Heart right ventricle (tissue), 16 donors: ENCODE measurements around the gene PPFIBP1. TPM values are rescaled to one million over a fixed set of nuclear protein-coding genes. Genes with fewer than 3 reads are reported as not detected.
A peak's percentile ranks its signal among the peaks of the same experiment; 100 is the strongest.

Source experiments
- ATAC-seq, 8 donors: fragments of 200-7000 bp; cut with Tn5 transposase; one replicate each; pipeline ENCODE4 v1.9.1; 2020; ENCODE audit warnings: mild to moderate bottlenecking in 8 of 8, moderate library complexity in 8 of 8, moderate number of reproducible peaks in 1 of 8
- DNase-seq, 2 donors: peaks; one replicate each; pipeline ENCODE4 v3.0.0-alpha.2; 2020
- H3K27ac ChIP-seq, 10 donors: fragments of 200-600 bp; sonication (generic) in 2 of 10; one replicate each; pipeline versions ENCODE4 v1.5.0 to v1.8.0; 2020 to 2022; ENCODE audit warnings: mild to moderate bottlenecking in 3 of 10
- H3K27me3 ChIP-seq, 7 donors: fragments of 200-600 bp; one replicate each; pipeline ENCODE4 v1.8.0; 2021 to 2022; ENCODE audit warnings: mild to moderate bottlenecking in 2 of 7
- H3K36me3 ChIP-seq, 9 donors: fragments of 200-600 bp; sonication (generic) in 1 of 9; one replicate each; pipeline versions ENCODE4 v1.5.0 to v1.8.0; 2020 to 2022; ENCODE audit warnings: mild to moderate bottlenecking in 2 of 9
- H3K4me1 ChIP-seq, 9 donors: fragments of 200-600 bp; sonication (generic) in 1 of 9; one replicate each; pipeline versions ENCODE4 v1.5.0 to v1.8.0; 2020 to 2022; ENCODE audit warnings: mild to moderate bottlenecking in 4 of 9
- H3K4me3 ChIP-seq, 10 donors: fragments of 200-600 bp; sonication (generic) in 2 of 10; one replicate each; pipeline versions ENCODE4 v1.5.0 to v1.8.0; 2020 to 2022; ENCODE audit warnings: mild to moderate bottlenecking in 7 of 10, moderate library complexity in 2 of 10
- H3K9me3 ChIP-seq, 11 donors: fragments of 200-600 bp in 10 of 11; sonication (generic) in 2 of 11; one replicate each; pipeline versions ENCODE4 v1.5.0 to v1.8.0; 2013 to 2022; ENCODE audit warnings: mild to moderate bottlenecking in 2 of 11, control low read depth in 1 of 11, moderate library complexity in 1 of 11
- WGBS, 2 donors: extraction: QIAGEN DNeasy Blood & Tissue Kit; methylation state at CpG; one replicate each; pipeline ENCODE4 v1.1.7; 2013; ENCODE audit warnings: inconsistent platforms in 1 of 2; 5-methylcytosine and 5-hydroxymethylcytosine counted together
- intact Hi-C, 10 donors: fragments of 100-400 bp; cut with DNase I; formaldehyde crosslinking; loops; one replicate each; pipeline versions ENCODE4 v1.11.1 to v1.14.2; 2022
- polyA plus RNA-seq, 2 donors: library from polyadenylated mRNA; stranded (reverse); fragments of 200-250 nt; gene quantifications; one replicate each; pipeline ENCODE4 v1.2.3, GENCODE V29; 2013
- total RNA-seq, 10 donors: library from RNA; stranded (reverse); fragmentation: NEBNext Ultra II Directional in 3 of 10; extraction: Animal tissue kit (Norgen Biotek cat#: 25700) in 3 of 10; gene quantifications; one replicate each; pipeline versions ENCODE4 v1.2.1 to v1.2.4, GENCODE V29; 2021 to 2023
- TF ChIP-seq, protein P1 (sequence below), 9 donors: fragments of 200-600 bp; sonication (generic) in 2 of 9; IDR thresholded peaks; one replicate each; pipeline versions ENCODE4 v1.5.0 to v1.8.0; 2021 to 2022; ENCODE audit warnings: antibody characterized with exemption in 9 of 9, mild to moderate bottlenecking in 5 of 9, moderate library complexity in 1 of 9
- donor health status: Arrhythmogenic right ventricular cardiomyopathy.
- donor health status: ischemic (EF 13 %, LVEDD 7.1; RV severe dilation, severe dysfunction).
- donor health status: healthy with polysubstance abuse.
- donor health status: DM: no; HTN: yes; CAD: no.
- donor health status: DM: no; HTN: no; CAD: no.
- donor health status: ischemic (EF 25% LVEDD 6.9; RV normal size, moderate dysfunction).
- donor health status: ischemic (EF 25% LVEDD 5.7; RV mildly dilated, moderate dysfunction).
- donor health status: healthy.
- donor health status: DM: yes; HTN: yes; CAD: no.
- donor health status: Ischemic cardiomyopathy.
- donor health status: ischemic (EF 35%, LVEDD 5.7; RV mildly dilated, moderate dysfunction).
- donor health status: nonischemic (EF 11% LVEDD 7.7; RV severe dilation, severe dysfunction).
- donor health status: DM: yes; HTN: yes; CAD: no.
- donor health status: PGD.
- donor health status: ischemic (EF 29% LVEDD 5.4; RV normal size, mild dysfunction).
- donor health status: nonischemic (EF 23%, LVEDD 6.1; RV moderate dilation, normal function).

The PPFIBP1 gene
- total and polyA plus RNA-seq, 12 donors: 22.9 to 450 (median 314) TPM

DNA sequence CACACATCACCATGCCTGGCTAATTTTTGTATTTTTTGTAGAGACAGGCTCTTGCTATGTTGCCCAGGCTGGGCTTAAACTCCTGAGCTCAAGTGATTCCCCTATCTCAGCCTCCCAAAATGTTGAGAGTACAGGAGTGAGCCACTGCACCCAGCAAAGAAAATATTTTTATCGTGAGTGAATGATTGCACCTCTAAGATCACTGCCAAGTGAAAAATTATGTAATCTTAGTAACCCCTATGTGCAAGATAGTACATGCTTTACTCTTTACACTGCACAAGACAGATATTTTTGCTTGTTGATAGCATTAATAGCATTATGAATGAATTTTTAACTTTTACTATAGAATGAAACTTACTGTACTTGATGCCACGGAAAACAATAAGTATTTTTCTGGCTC, 183.2 kb downstream of the PPFIBP1 start:
- intact Hi-C loops: loop anchor here in 2 of 10 donors (10.0 kb wide), 2 partner anchors 372 to 682 kb away; partner anchors contain the start of genes BMAL2 (in 1 of the 2) and MED21 (in 1 of the 2)
- no peak for ATAC-seq
- no peaks in the 10 kb centered on the region for H3K9me3 ChIP-seq
- H3K4me1 ChIP-seq: peaks cover 0 to 27% (median 11%) of the 10 kb centered on the region in 9 donors
- no peak overlapping the region for H3K27ac ChIP-seq
- TF ChIP-seq, protein P1, sequence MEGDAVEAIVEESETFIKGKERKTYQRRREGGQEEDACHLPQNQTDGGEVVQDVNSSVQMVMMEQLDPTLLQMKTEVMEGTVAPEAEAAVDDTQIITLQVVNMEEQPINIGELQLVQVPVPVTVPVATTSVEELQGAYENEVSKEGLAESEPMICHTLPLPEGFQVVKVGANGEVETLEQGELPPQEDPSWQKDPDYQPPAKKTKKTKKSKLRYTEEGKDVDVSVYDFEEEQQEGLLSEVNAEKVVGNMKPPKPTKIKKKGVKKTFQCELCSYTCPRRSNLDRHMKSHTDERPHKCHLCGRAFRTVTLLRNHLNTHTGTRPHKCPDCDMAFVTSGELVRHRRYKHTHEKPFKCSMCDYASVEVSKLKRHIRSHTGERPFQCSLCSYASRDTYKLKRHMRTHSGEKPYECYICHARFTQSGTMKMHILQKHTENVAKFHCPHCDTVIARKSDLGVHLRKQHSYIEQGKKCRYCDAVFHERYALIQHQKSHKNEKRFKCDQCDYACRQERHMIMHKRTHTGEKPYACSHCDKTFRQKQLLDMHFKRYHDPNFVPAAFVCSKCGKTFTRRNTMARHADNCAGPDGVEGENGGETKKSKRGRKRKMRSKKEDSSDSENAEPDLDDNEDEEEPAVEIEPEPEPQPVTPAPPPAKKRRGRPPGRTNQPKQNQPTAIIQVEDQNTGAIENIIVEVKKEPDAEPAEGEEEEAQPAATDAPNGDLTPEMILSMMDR (IDR thresholded peaks at IDR 0.05): no peak
- DNase-seq: no peak
- H3K4me3 ChIP-seq: no peak overlapping the region
- no peaks in the 10 kb centered on the region for H3K27me3 ChIP-seq
- 82 to 84% methylated on average over 2 of the region's 2 CpGs for WGBS, 2 donors
- H3K36me3 ChIP-seq: no peaks in the 10 kb centered on the region

- H3K9me3 ChIP-seq: no peaks in the 10 kb centered on the region
- ATAC-seq: no peak
- H3K27me3 ChIP-seq: no peaks in the 10 kb centered on the region
- intact Hi-C loops: loop anchor here in 2 of 10 donors (10.0 kb wide), 2 partner anchors 375 to 685 kb away; partner anchors contain the start of genes BMAL2 (in 1 of the 2) and MED21 (in 1 of the 2)
- WGBS, 2 donors: 82 to 84% methylated on average over 12 of the region's 12 CpGs
- TF ChIP-seq, protein P1 (IDR thresholded peaks at IDR 0.05): no peak
- peaks cover 0 to 12% (median 0%) of the 10 kb centered on the region in 9 donors for H3K36me3 ChIP-seq
- H3K27ac ChIP-seq: peak overlapping the region in 8 of 10 donors; percentile 77 to 90 (median 86)
- peak overlapping the region in 9 of 10 donors; percentile 62 to 98 (median 87) for H3K4me3 ChIP-seq
- DNase-seq: no peak
- H3K4me1 ChIP-seq: peaks cover 0 to 26% (median 17%) of the 10 kb centered on the region in 9 donors
Measured at GRCh38 chr12:27709212-27709931, 185.4 kb downstream of the PPFIBP1 start.

- ATAC-seq (peak; percentile 23 to 61 (median 49)), DNase-seq (no peak)
- Histone ChIP-seq H3K27ac (peak overlapping the region; percentile 30 to 90 (median 82)), H3K4me3 (peak overlapping the region; percentile 62 to 98 (median 87)), H3K27me3 (no peaks in the 10 kb centered on the region), H3K36me3 (peaks cover 0 to 16% (median 0%) of the 10 kb centered on the region in 9 donors), H3K4me1 (peaks cover 0 to 26% (median 17%) of the 10 kb centered on the region in 9 donors), H3K9me3 (no peaks in the 10 kb centered on the region)
- intact Hi-C loops: loop anchor here in 2 of 10 donors (10.0 kb wide), 2 partner anchors 375 to 685 kb away; partner anchors contain the start of genes BMAL2 (in 1 of the 2) and MED21 (in 1 of the 2)
- 18 to 20% methylated on average over 24 of the region's 24 CpGs for WGBS, 2 donors
- TF ChIP-seq, protein P1 (IDR thresholded peaks at IDR 0.05): no peak
Measured at GRCh38 chr12:27709932-27710591, 186.1 kb downstream of the PPFIBP1 start.

DNA sequence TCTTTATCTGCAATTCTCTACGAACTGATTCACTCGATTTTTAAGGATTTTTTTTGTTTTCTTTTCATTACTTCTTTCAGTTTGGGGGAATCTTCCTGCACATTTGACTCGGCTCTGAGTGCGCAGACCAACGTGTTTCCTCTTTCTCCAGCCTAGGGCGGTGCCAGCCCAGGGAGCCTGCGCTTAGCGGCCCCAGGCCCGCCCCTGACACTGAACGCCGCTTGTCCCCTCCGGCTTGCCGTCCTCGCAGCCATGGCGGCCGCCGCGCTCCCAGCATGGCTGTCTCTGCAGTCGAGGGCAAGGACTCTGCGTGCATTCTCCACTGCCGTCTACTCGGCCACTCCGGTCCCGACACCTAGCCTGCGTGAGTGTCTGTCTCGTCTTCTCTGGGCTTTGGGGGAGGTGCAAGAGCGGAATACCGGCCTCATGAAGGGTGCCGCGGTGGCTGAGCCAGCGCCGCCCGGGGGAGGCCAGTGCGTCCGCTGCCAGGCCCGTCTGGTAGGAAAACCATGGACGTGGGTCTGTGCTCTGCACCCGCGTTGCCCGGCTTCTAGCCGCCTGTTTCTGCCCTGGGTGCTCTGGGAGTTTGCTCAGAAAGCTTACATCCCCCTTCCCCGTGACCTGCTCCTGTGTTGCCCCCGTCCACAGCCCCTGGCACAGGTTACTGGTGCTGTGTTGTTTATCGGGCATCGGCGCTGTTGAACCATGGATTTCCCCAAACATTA, 186.7 kb downstream of the PPFIBP1 start, which contains the start of gene MRPS35:
MRPS35 (plus strand) TSS at position 241 of the 725 bp plus-strand sequence; CDS start at position 253, 12 bp downstream.
- Histone ChIP-seq H3K9me3 (no peaks in the 10 kb centered on the region), H3K4me1 (peaks cover 0 to 26% (median 17%) of the 10 kb centered on the region in 9 donors), H3K36me3 (peaks cover 0 to 20% (median 0%) of the 10 kb centered on the region in 9 donors), H3K4me3 (peak within 1 kb of the TSS; percentile 62 to 98 (median 87)), H3K27ac (peak within 1 kb of the TSS; percentile 36 to 90 (median 82)), H3K27me3 (no peaks in the 10 kb centered on the region)
- DNase-seq (peak; percentile 92 to 93), ATAC-seq (peak; percentile 97 to 99 (median 98))
- WGBS, 2 donors: 0% methylated on average over 46 of the region's 46 CpGs
- TF ChIP-seq, protein P1 (IDR thresholded peaks at IDR 0.05): peak in 1 of 9 donors; percentile 6
- intact Hi-C loops: no loop called here
